Posterior cingulate gyrus (tissue), 11 donors: ENCODE results near the gene POU3F2.

Experiments
- DNase-seq, 10 donors: peaks; one replicate each; pipeline versions ENCODE4 v3.0.0 to v3.0.0-alpha.2; 2020 to 2021; ENCODE audit warnings: mixed read lengths in 3 of 10
- intact Hi-C: fragments of 100-400 bp; cut with DNase I; formaldehyde crosslinking; loops from one replicate; pipeline ENCODE4 v1.15.1; 2023

Gene POU3F2

DNA sequence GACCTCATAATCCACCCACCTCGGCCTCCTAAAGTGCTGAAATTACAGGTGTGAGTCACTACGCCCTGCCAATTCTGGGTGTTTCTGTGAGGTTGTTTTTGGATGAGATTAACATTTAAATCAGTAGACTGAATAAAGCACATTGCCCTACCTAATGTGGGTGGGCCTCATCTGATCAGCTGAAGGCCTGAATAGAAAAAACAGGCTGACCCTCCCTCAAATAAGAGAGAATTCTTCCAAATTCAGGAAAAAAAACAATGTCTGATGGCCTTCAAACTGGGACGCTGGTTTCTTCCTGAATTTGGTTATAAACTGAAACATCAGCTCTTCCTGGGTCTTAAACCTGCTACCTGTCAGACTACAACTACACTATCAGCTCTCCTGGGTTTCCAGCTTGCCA, 51.0 kb downstream of the POU3F2 start:
- no peak for DNase-seq
- intact Hi-C loops: no loop called here

DNA sequence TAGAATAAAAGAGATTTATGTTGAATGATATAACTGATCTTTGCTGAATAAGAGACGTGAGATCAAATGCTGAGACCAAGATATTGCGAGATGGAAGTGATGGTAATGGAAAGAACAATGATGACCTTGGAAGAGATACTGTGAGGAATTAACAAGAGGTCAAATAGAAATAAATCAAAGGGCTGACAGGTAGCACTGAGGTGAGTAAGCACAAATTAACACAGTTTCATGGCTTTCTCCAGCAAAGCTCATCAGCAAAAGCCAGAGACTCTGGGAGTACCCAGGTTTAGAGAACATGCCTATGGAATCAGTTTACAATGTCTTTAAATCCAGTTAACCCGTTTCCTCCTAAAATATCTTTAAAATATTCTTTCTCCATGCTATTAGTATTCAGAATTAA, 53.3 kb downstream of the POU3F2 start:
- no peak for DNase-seq
- intact Hi-C loops: no loop called here
